HepG2 (cell line): ENCODE results near the gene ASAP2.

Experiments
- KLF16 ChIP-seq, 2 experiments: sonication (generic) in 1 of 2; formaldehyde crosslinking in 1 of 2; IDR thresholded peaks; 2 replicates each; pipeline versions ENCODE4 v1.6.1 to v1.8.0; 2016 to 2023; ENCODE audit warnings: missing genetic modification reagents in 2 of 2, missing compliant biosample characterization in 1 of 2
- ZNF10 ChIP-seq: sonication (generic); formaldehyde crosslinking; IDR thresholded peaks from 2 replicates; pipeline ENCODE4 v1.4.0; 2020; ENCODE audit warnings: mild to moderate bottlenecking, low read depth, missing genetic modification reagents, borderline replicate concordance

GRCh38 chr2:9308186-9308955 lies 101.8 kb downstream of the ASAP2 start:
- TF ChIP-seq ZNF10 (CRISPR knock-in tag) (no peak), KLF16 (CRISPR knock-in tag; IDR thresholded peaks at IDR 0.05) (no peak)
